8988T (cell line): Measurements from ENCODE around the gene ANP32B.
A peak's percentile ranks its signal among the peaks of the same experiment; 100 is the strongest.
"Not testable (repeated sequence)": the region's sequence is repeated elsewhere in the genome, so short reads cannot be mapped to it uniquely, and the experiment has no call there.

Experiments used
- DNase-seq: peaks from one replicate; pipeline ENCODE4 v3.0.0; 2011

The ANP32B gene

DNA sequence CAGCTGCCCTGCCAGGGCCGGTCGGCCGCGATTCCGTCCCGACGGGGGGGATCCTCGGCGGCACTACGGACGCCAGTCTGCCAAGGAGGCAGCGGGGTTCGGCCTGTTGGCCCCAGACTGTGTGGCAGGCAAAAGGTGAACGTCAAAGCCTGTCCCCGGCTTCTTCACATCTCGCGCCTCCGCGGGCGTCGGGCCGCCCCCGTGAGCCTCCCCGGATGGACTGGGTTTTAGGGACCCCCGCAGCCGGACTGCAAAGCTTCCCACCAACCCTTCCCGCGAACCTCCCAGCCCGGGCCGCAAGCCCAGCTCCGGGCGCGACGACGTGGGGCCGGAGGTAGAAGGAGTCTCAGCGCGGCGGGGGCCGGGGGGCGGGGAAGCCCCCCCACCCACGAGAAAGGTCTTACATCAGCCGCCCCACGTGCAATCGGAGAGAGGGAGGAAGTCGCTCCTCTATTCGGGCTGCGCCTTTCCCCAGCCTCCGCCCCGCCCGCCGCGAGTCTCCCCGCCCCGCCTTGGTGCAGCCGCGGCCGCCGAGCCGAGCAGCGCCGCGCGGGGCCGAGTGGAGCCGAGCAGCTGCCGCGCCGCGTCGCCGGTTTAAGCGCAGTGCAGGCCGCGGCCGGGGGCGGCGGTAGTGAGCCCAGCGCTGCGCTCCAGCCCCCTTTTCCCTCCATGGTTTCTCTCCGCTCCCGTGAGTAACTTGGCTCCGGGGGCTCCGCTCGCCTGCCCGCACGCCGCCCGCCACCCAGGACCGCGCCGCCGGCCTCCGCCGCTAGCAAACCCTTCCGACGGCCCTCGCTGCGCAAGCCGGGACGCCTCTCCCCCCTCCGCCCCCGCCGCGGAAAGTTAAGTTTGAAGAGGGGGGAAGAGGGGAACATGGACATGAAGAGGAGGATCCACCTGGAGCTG, at the start of gene ANP32B:
ANP32B (plus strand) TSS at position 659 of the 906 bp plus-strand sequence; CDS start at position 874, 215 bp downstream.
- DNase-seq: peak; percentile 92

DNA sequence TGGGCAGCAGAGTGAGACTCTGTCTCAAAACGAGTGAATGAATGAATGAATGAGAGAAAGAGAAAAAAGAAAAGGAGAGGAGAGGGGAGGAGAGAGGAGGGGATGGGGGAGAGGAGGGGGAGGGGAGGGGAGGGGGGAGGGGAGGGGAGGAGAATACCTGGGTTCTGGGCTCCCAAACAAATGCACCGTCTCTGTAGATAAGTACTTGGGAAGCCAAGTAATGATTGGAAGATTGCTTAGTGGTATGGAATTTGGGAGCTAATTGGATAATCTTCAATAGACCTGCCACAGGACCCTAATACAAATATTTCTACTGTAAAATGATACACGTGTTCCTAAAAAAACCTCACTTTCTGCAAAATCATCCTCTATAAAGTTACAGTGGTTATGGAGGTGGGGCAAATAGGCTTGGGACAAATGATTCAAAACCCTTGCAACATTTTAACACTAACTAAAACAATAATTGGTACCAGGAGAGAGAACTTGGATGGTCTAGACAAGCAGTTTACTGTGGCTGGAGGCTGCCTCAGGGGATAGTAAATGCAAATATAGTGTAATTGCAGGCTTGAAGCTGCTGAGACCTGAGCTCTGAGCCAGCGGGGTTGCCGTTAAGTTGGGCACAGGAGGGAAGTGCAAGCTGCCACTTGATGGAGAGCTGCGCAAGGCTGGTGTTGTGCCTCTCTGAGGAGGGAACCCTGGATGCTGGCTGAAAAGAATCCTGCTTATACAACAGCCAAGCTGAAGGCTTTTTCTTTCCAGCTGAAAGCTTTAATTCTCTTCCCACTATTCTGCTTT, 48.6 kb upstream of the ANP32B start:
- DNase-seq: no peak

DNA sequence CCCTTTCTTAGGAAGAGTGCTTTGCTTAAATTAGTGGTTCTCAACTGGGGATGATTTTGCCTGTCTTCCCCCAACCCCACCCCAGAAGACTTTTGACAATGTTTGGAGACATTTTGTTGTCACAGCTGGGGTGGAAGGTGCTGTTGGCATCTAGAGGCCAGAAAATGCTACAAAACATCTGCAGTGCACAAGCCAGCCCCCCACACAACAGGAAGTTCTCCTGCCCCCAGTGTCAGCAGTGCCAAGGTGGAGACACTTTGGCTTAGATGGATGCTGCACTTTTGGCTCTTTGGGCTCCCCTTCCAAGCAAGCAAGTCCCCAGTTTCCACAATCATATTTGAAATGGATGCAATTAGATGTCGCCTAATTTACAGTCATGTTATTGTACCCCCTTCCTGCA, 47.9 kb upstream of the ANP32B start:
- DNase-seq: no peak

DNA sequence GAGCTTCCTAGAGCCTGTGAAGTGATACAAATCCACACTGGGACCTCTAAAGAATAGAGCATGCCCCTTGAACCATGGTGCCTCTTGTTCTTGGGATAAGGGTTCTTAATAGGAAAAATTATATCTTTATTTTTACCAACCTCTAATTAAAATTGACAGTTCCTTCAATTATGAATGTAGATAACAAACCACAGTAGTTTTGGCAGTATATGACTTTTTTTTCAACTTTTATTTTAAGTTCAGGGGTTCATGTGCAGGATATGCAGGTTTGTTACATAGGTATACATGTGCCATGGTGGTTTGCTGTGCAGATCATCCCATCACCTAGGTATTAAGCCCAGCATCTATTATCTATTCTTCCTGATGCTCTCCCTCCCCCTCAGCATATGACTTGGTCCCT, 46.1 kb upstream of the ANP32B start:
- no peak for DNase-seq

DNA sequence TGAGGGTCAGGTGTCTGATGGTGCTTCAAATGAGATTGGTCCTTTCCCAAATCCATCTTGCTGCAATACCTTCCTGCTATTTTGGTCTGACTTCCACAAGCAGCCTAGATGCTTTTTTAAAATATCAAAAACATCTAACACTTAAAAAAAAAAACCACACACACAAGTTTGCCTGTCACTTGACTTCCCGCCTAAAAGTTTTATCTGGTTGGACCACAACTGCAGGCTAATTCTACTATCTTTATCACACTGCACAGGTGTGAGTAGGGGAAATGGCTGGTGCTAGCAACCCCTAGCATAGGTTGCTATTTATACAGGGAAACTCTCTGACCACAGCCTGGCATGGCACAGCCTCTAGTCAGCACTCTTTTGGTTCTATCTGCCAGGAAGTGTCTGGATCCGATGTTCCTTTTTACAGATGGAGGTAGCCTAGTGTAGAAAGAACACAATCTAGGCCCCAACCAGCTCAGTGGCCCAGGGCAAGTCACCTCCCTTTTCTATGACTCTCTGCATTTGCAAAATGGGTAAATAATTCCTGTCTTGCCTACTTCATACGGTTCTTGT, 45.0 kb upstream of the ANP32B start, which contains the start of gene HEMGN:
HEMGN (minus strand) TSS at position 92 of the 564 bp plus-strand sequence; CDS start at position 56, 36 bp downstream.
- DNase-seq: no peak

DNA sequence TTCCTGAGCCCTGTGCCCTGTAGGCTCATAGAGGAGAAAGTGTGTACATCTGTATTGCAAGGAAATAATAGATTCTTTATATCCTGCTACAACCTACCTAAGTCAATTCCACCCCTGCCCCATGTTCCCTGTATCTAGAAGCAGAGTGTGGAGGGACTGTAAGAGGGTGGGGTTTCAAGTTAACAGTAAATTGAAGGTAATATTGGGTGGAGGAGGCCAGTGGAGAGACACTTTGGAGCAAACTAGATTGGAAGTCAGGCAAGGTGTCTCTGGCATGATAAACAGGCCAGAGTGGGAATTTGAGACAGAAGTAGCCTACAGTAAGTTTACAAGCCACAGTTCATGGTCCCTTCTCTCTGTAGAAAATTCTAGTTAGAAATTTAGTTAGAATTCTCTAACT, 42.9 kb upstream of the ANP32B start:
- DNase-seq: no peak

DNA sequence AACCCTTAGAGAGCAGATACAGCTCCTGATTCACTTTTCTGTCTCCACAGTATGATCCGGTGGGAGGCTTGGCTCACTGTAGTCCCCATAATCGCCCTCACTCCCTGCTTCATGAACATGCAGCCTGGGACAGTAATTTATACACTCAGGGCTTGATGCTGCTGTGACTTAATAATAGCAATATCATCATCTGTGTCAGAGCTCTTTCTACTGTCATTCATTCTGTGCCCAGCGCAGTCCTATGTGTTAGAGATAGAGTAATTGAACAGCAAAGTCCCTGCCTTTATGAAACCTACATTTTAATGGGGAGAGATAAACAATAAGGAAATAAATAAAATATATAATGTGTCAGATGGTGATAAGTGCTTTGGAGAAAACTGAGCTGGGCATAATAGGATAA, 42.4 kb upstream of the ANP32B start:
- DNase-seq: no peak

DNA sequence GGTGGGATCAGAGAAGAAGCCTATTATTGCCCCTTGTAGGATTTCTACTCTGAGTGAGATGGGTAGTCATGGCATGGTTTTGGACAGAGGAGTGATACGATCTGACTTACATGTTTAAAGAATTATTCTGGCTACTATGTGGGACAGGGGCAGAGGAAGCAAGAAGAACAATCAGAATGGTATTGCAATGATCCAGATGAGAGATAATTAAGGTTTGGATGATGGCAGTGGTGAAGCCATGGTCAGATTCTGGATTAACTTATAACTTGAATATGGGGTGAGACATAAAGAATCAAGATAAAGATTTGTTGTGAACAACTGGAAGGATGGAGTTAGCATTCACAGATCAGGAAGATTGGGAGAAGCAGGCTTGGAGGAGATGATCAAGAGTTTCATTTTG, 41.8 kb upstream of the ANP32B start:
- DNase-seq: no peak

DNA sequence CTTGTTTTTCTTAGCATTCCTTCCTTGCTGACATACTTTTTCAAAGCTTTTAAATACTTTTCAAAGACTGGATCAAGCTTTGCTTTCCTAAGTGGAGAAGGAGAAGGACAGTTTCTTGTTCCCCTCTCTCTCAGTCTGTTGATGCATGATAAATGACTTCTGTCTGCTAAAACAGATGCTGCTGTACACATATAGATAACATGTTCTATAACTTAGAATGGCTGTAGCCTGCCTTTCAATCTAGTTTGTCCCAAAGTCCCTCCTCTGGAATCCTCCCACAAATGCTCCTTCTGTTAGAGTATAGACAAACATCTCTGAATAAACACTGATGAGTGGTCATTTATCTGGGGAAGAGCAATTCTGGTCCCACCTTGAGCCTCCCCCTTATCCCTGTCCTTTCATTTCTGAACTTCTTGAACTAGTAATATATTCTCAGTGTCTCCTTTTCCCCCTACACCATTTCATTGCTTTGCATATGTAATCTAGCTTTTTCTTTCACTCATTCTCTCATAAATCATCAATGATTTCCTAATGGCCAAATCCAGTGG, 39.8 kb upstream of the ANP32B start:
- no peak for DNase-seq

DNA sequence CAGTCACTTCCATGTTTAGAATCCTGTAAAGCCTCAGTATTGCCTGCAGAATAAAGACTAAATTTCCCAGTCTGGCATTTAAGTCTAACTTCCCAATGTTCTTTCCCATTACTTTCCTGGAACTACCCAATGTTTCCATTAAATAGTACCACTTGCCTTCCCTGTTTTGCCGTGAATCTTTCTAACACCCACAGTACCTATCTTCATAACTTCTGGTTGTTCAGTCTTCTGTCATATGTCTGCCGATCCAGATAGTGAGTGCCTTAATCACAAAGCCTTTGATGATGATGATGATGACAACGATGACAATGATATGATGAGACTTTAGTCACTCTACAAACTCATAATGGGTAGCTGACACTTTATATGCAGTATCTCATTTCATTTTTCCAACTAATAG, 38.5 kb upstream of the ANP32B start:
- no peak for DNase-seq

DNA sequence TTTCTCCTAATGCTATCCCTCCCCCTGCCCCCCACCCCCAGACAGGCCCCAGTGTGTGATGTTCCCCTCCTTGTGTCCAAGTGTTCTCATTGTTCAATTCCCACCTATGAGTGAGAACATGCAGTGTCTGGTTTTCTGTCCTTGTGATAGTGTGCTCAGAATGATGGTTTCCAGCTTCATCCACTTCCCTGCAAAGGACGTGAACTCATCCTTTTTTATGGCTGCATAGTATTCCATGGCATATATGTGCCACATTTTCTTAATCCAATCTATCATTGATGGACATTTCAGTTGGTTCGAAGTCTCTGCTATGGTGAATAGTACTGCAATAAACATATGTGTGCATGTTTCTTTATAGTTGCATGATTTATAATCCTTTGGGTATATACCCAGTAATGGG, 37.7 kb upstream of the ANP32B start:
- not testable (repeated sequence) for DNase-seq

DNA sequence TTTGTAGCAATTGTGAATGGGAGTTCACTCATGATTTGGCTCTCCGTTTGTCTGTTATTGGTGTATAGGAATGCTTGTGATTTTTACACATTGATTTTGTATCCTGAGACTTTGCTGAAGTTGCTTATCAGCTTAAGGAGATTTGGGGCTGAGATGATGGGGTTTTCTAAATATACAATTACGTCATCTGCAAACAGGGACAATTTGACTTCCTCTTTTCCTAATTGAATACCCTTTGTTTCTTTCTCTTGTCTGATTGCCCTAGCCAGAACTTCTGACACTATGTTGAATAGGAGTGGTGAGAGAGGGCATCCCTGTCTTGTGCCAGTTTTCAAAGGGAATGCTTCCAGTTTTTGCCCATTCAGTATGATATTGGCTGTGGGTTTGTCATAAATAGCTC, 36.0 kb upstream of the ANP32B start:
- not testable (repeated sequence) for DNase-seq

DNA sequence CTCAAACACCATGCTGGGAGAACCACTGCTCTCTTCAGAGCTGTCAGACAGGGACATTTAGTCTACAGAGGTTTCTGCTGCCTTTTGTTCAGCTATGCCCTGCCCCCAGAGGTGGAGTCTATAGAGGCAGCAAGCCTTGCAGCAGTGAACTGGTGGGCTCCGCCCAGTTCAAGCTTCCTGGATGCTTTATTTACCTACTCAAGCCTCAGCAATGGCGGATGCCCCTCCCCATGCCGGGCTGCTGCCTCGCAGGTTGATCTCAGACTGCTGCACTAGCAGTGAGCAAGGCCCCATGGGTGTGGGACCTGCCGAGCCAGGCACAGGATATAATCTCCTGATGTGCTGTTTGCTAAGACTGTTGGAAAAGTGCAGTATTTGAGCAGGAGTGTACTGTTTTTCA, 32.3 kb upstream of the ANP32B start:
- DNase-seq: not testable (repeated sequence)

DNA sequence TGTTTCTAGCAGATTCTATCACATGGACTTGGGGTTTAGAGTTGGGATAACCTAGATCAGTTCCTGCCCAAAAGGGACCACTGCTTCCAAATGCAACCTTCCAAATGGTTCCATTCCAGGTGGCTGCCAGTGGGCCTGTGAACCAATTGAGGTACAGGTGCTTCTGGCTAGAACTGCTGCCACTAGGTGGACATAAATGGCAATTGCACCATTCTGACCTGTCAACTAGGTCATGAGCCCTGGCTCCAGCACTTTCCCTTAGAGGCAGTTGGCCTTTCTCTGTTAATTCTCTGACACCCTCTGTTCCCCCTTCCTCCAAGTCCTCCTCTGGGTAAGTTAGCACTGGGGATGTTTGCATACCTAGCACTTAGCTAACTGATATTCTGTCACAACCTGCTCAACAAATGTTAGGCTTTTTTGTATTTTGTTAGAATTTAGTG, 28.6 kb upstream of the ANP32B start:
- peak; percentile 39 for DNase-seq

DNA sequence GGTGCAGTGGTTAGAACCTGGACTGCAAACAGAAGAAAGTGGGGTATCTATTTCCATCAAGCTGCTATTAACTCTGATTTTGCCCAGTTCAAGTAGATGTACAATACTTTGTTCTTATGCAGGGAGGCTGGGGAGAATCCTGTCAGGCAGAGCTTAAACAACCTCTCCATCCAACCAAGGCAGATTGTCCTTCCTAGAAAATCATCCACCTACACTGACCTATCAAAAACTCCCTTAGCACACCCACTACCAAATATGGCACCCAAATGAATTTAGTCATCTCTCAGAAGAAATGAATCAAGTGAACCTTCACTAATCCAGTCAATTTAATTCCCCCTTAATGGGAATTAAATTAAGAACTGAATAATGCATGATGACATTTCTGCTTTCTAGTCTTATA, 26.8 kb upstream of the ANP32B start:
- no peak for DNase-seq

DNA sequence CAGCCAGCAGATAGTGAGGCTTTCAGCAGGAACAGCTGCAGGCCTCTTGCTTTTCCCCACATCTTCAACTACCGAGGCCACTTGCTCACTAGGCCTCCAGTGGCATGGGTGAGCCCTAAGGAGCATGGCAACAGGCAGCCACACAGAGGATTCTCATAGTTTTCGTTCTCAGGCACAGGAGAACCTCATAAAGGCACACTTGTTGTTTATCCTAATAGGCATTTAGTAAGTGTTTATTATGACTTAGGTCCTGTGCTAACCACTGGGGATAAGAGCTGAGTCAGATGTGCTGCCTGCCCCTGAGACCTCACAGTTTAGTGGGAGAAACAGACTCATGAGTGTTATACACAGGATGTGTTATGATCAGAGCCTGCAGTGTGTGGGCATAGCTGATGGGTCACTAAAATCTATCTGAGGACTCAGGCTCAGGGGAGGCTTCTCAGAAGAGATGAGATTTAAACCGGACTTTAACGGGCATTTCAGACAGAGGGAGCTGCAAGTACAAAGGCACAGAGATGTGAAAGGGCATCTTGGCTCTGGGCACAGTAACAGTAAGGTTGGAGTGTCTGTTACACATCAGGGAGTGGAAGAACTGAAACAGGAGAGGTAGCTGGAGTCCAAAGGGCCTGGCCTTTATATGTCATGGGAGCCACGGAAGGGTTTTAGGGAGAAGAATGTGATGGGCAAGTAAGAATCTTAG, 24.2 kb upstream of the ANP32B start:
- DNase-seq: no peak

DNA sequence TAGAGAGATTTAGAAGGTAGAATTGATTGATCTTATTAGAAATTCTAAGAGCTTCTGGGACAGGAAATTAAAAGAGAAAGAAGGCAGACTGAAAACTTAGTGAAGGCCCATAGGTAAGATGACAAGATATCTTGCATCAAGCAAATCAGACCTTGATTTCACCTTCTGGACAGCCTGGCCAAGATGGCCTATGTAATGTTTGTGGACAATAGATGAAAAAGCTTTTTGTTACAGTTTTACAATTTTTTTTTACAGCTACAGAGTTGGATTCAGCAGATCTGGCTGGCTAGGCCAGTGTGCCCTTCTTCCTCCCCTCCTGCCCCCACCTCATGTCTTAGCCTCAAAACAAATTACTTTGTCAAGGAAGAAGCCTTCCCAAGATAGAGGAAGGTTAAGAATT, 23.6 kb upstream of the ANP32B start:
- no peak for DNase-seq

DNA sequence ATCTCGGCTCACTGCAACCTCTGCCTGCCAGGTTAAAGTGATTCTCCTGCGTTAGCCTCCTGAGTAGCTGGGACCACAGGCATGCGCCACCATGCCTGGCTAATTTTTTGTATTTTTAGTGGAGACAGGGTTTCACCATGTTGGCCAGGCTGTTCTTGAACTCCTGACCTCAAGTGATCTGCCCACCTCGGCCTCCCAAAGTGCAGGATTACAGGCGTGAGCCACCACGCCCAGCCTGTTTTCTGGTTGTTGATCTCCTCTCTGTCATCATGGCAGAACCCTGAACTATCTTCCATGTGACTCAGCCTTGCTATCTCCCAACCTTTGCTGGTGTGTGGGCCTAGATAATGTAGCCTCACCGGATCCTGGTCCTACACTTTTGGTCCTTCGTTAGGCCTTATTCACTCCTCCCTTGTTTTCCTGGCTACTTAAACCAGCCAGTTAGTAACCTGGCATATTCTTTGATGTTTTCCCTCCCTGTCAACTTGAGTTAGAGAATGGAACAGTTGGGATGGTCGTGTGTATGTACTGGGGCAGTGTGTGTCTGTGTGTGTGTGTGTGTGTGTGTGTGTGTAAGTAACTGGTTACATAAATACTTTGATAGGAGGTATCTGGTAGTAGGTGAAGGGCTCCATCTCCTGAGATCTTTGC, 22.3 kb upstream of the ANP32B start:
- DNase-seq: not testable (repeated sequence)

DNA sequence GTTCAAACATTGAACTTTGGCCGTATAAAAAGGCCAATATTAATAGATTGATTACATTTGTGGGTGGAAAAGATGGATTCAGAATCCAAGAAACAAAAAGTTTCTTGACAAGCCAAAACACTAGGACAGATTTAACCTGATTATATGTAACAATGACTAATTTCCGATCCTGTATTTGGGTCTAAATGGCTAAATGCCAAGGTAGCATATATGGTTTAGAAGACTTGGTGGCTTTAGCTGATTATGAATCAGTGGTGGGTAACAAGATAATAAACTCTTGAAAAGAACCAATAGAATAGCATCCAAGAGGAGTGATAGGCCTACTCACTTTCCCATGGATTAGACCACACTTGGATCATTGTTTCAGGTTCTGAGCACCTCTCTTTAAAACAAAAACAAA, 21.8 kb upstream of the ANP32B start:
- no peak for DNase-seq

DNA sequence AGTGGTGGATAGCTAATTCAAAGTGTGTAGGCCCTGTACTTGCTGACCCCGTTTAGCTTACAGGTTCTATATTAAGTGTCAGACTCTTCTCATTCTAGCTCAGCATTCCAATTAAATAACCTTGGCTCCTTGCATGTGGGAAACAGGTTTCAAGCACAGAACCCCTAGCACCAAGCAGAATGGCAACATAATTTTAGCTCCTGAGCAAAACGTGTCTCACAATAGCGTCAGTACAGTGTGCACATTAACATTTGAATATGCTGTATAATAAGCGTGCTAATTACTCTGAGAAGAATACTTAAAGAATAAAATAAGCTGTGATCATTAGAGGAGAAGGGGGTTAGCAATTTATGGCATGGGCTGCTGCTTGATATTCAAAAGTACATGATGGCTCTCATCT, 21.0 kb upstream of the ANP32B start:
- DNase-seq: no peak

DNA sequence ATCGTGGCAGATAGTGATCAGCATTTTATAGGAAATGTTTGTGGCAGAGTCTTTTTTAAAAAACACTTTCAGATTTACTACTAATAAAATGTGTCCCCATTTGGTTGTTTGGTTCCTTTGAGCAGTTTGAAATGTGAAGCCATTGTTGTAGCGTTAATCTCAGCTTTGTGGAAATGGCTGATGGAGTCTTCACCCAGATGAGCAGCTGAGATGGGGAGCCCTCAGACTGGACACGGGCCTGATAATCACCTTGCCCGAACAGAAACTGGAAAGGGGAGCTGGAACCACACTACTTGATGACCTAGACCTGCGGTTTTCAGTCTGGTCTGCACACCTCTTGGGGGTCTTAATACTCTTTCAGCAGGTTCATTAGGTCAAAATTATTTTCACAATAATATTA, 20.6 kb upstream of the ANP32B start:
- no peak for DNase-seq

DNA sequence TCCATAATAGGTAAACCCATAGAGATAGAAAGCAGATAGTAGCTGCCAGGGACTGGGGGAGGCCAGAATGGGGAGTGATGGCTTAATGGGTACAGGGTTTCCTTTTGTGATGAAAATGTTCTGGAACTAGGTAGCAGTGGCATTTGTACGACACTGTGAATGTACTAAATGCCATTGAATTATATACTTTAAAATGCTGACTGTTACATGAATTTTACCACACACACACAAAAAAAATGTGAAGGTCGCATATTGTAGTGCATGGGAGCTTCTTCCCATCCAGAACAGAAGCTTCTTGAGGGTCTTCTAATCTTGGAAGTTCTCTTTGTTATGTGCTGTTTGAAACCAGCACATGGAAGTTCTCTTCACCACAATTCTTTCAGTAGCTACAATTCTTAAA, 19.9 kb upstream of the ANP32B start:
- DNase-seq: no peak
